AG09309 (cell line): ENCODE measurements around the gene DGKG.

Experiments
- DNase-seq: peaks from one replicate; pipeline ENCODE4 v3.0.0-alpha.2; 2010; ENCODE audit warnings: low read depth
- H3K4me3 ChIP-seq: 2 replicates; pipeline ENCODE4 v1.5.1; 2011; ENCODE audit warnings: mild to moderate bottlenecking, low read depth, low read length, moderate library complexity; ENCODE audit not compliant: control insufficient read depth
- CTCF ChIP-seq: IDR thresholded peaks from 2 replicates; pipeline ENCODE4 v1.5.1; 2011; ENCODE audit warnings: mild to moderate bottlenecking, low read depth, low read length, inconsistent platforms; ENCODE audit not compliant: insufficient read depth, control insufficient read depth; ENCODE audit errors: missing control alignments

DGKG gene

GRCh38 chr3:186169379-186169778 lies 192.7 kb downstream of the DGKG start:
- no peak for TF ChIP-seq CTCF
- DNase-seq = no peak
- no peak overlapping the region for H3K4me3 ChIP-seq

- TF ChIP-seq CTCF = no peak
- no peak overlapping the region for H3K4me3 ChIP-seq
- no peak for DNase-seq
Measured at GRCh38 chr3:186168976-186169375, 193.1 kb downstream of the DGKG start.

DNA sequence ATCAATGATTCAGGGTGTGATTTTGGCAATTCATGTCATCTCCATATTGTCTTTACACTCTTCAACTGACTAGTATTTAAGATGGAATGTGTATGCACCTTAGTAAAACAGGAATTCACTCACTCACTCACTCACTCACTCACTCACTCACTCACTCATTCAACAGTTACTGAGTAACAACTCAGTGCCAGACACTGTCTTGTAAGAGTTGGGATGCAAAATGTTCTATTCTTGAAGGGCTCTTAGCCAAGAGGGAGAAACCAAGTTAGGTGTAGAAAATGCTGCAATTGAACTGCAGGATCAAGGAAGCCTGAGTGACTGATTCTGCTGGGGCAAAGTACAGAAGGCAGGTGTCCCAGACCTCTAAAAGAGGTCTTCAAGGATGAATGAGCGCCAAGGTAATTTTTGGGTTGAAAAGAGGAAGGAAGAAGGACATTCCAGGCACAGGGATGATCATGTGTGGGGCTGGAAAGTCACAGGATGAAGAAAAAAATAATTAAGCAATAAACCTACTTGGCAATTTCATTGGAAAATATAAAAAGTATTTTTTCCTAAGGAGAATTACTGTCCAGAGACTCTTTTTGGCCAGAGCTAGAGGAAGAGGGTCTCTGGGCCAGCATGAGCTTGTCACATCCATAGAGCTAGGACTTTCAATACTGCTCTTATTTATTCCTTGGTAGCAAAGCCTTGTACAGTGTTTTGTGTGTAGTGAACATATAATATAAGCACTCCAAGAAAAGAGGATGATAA lies 194.2 kb downstream of the DGKG start:
- H3K4me3 ChIP-seq = no peak overlapping the region
- TF ChIP-seq CTCF = no peak
- DNase-seq = no peak

- DNase-seq = no peak
- no peak overlapping the region for H3K4me3 ChIP-seq
- no peak for TF ChIP-seq CTCF
Measured at GRCh38 chr3:186166491-186167288, 195.3 kb downstream of the DGKG start.

- no peak overlapping the region for H3K4me3 ChIP-seq
- no peak for TF ChIP-seq CTCF
- no peak for DNase-seq
Measured at GRCh38 chr3:186166036-186166435, 196.0 kb downstream of the DGKG start.

- TF ChIP-seq CTCF = no peak
- no peak for DNase-seq
- no peak overlapping the region for H3K4me3 ChIP-seq
Measured at GRCh38 chr3:186165331-186165730, 196.7 kb downstream of the DGKG start.
